GOT3 (cell line): ENCODE results near the gene RNF38.
"Not testable (repeated sequence)": the region's sequence is repeated elsewhere in the genome, so short reads cannot be mapped to it uniquely, and the experiment has no call there.

Experiments
- DNase-seq: peaks from one replicate; lab custom pipeline; 2025; ENCODE audit warnings: mixed read lengths; lab: John Stamatoyannopoulos, UW

RNF38 gene

GRCh38 chr9:36332006-36332405 is 68.1 kb downstream of the RNF38 start:
- DNase-seq, result no peak

- DNase-seq, result no peak
Measured at GRCh38 chr9:36328798-36329411, 71.2 kb downstream of the RNF38 start.

- no peak for DNase-seq
Measured at GRCh38 chr9:36325081-36325828, 74.8 kb downstream of the RNF38 start.

- no peak for DNase-seq
Measured at GRCh38 chr9:36323926-36324325, 76.1 kb downstream of the RNF38 start.

- no peak for DNase-seq
Measured at GRCh38 chr9:36322462-36322861, 77.6 kb downstream of the RNF38 start.

- not testable (repeated sequence) for DNase-seq
Measured at GRCh38 chr9:36321903-36322302, 78.2 kb downstream of the RNF38 start.

GRCh38 chr9:36320466-36320865 is 79.6 kb downstream of the RNF38 start:
- DNase-seq, result no peak

GRCh38 chr9:36319806-36320205 is 80.3 kb downstream of the RNF38 start:
- DNase-seq, result no peak

GRCh38 chr9:36319183-36319582 is 80.9 kb downstream of the RNF38 start:
- DNase-seq, result no peak

- no peak for DNase-seq
Measured at GRCh38 chr9:36318212-36318802, 81.8 kb downstream of the RNF38 start.

GRCh38 chr9:36317766-36318165 is 82.3 kb downstream of the RNF38 start:
- no peak for DNase-seq

GRCh38 chr9:36316611-36317317 is 83.3 kb downstream of the RNF38 start:
- DNase-seq, result no peak

GRCh38 chr9:36316049-36316448 is 84.0 kb downstream of the RNF38 start:
- no peak for DNase-seq

GRCh38 chr9:36315283-36315682 is 84.8 kb downstream of the RNF38 start:
- no peak for DNase-seq

- DNase-seq, result no peak
Measured at GRCh38 chr9:36314740-36315139, 85.3 kb downstream of the RNF38 start.

GRCh38 chr9:36306471-36307306 is 93.4 kb downstream of the RNF38 start:
- no peak for DNase-seq

- DNase-seq, result not testable (repeated sequence)
Measured at GRCh38 chr9:36304366-36304765, 95.7 kb downstream of the RNF38 start.

- DNase-seq, result no peak
Measured at GRCh38 chr9:36301227-36301626, 98.8 kb downstream of the RNF38 start.

GRCh38 chr9:36298566-36298965 is 101.5 kb downstream of the RNF38 start:
- DNase-seq, result no peak

- no peak for DNase-seq
Measured at GRCh38 chr9:36297798-36298197, 102.3 kb downstream of the RNF38 start.

GRCh38 chr9:36294996-36295395 is 105.1 kb downstream of the RNF38 start:
- not testable (repeated sequence) for DNase-seq

- no peak for DNase-seq
Measured at GRCh38 chr9:36293918-36294317, 106.2 kb downstream of the RNF38 start.
